KMS-11 (cell line): Measurements from ENCODE around the gene NDST1.

Source experiments
- H2AFZ ChIP-seq: fragments of 200-600 bp; sonication (generic); 2 replicates; pipeline ENCODE4 v1.6.1; 2016; ENCODE audit warnings: antibody characterized with exemption, mixed run types, low read depth
- H3K27ac ChIP-seq: fragments of 200-600 bp; sonication (generic); 2 replicates; pipeline ENCODE4 v1.6.1; 2016; ENCODE audit warnings: mild to moderate bottlenecking, mixed run types
- H3K27me3 ChIP-seq: fragments of 200-600 bp; sonication (generic); 2 replicates; pipeline ENCODE4 v1.6.1; 2017; ENCODE audit warnings: mild to moderate bottlenecking, low read depth, mixed run types, moderate library complexity; ENCODE audit not compliant: insufficient read depth
- H3K36me3 ChIP-seq: fragments of 200-600 bp; sonication (generic); 2 replicates; pipeline ENCODE4 v1.6.1; 2017; ENCODE audit warnings: mild to moderate bottlenecking, mixed run types; ENCODE audit not compliant: insufficient read depth
- H3K4me1 ChIP-seq: fragments of 200-600 bp; sonication (generic); 2 replicates; pipeline ENCODE4 v1.6.1; 2016; ENCODE audit warnings: mild to moderate bottlenecking, low read depth, mixed run types; ENCODE audit not compliant: poor library complexity, severe bottlenecking
- H3K4me2 ChIP-seq: fragments of 200-600 bp; sonication (generic); 2 replicates; pipeline ENCODE4 v1.7.0; 2016; ENCODE audit warnings: mild to moderate bottlenecking, mixed run types
- H3K4me3 ChIP-seq: fragments of 200-600 bp; sonication (generic); IDR thresholded peaks from 2 replicates; pipeline ENCODE4 v1.6.1; 2017; ENCODE audit warnings: low read depth, low read length, mixed read lengths; ENCODE audit not compliant: insufficient read depth
- H3K79me2 ChIP-seq: fragments of 200-600 bp; sonication (generic); 2 replicates; pipeline ENCODE4 v1.6.1; 2016; ENCODE audit warnings: low read depth, mixed run types; ENCODE audit not compliant: insufficient read depth
- H3K9ac ChIP-seq: fragments of 200-600 bp; sonication (generic); 2 replicates; pipeline ENCODE4 v1.6.1; 2016; ENCODE audit warnings: mild to moderate bottlenecking, mixed run types
- H4K20me1 ChIP-seq: fragments of 200-600 bp; sonication (generic); 2 replicates; pipeline ENCODE4 v1.6.1; 2016; ENCODE audit warnings: mild to moderate bottlenecking, mixed run types; ENCODE audit not compliant: insufficient read depth
- TF ChIP-seq, protein P1 (sequence below): fragments of 200-600 bp; sonication (generic); conservative IDR thresholded peaks from 2 replicates; pipeline ENCODE4 v1.6.1; 2017; ENCODE audit warnings: low read depth, mild to moderate bottlenecking, antibody characterized with exemption, low read length, moderate library complexity, mixed read lengths

NDST1 gene

DNA sequence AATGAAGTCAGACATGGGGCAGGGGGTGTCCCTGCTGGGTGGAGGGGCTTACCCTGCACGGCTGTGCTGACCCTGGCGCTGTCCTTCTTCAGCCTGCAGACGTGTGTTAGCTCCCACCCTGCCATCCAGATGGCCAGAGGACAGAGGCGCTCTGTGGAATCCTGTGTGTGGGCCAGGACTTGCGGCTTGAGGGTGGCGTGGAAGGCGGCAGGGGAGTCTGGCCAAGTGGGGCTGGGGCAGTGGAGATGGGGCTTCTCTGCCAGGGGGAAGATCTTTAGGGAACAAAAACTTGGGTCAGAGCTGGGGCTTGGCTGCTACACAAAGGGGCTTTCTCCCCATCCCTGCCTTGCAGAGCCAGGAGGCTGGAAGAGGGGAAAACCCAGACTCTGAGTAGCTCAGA, 86.1 kb downstream of the NDST1 start:
- Histone ChIP-seq H3K4me1 (no peaks in the 10 kb centered on the region), H3K79me2 (no peaks in the 10 kb centered on the region), H3K27ac (no peak overlapping the region), H3K4me3 (no peak overlapping the region), H3K27me3 (no peaks in the 10 kb centered on the region), H3K36me3 (no peaks in the 10 kb centered on the region), H3K9ac (no peak overlapping the region), H3K4me2 (no peak overlapping the region), H2AFZ (no peak overlapping the region), H4K20me1 (no peaks in the 10 kb centered on the region)
- TF ChIP-seq, protein P1, sequence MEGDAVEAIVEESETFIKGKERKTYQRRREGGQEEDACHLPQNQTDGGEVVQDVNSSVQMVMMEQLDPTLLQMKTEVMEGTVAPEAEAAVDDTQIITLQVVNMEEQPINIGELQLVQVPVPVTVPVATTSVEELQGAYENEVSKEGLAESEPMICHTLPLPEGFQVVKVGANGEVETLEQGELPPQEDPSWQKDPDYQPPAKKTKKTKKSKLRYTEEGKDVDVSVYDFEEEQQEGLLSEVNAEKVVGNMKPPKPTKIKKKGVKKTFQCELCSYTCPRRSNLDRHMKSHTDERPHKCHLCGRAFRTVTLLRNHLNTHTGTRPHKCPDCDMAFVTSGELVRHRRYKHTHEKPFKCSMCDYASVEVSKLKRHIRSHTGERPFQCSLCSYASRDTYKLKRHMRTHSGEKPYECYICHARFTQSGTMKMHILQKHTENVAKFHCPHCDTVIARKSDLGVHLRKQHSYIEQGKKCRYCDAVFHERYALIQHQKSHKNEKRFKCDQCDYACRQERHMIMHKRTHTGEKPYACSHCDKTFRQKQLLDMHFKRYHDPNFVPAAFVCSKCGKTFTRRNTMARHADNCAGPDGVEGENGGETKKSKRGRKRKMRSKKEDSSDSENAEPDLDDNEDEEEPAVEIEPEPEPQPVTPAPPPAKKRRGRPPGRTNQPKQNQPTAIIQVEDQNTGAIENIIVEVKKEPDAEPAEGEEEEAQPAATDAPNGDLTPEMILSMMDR: no peak

DNA sequence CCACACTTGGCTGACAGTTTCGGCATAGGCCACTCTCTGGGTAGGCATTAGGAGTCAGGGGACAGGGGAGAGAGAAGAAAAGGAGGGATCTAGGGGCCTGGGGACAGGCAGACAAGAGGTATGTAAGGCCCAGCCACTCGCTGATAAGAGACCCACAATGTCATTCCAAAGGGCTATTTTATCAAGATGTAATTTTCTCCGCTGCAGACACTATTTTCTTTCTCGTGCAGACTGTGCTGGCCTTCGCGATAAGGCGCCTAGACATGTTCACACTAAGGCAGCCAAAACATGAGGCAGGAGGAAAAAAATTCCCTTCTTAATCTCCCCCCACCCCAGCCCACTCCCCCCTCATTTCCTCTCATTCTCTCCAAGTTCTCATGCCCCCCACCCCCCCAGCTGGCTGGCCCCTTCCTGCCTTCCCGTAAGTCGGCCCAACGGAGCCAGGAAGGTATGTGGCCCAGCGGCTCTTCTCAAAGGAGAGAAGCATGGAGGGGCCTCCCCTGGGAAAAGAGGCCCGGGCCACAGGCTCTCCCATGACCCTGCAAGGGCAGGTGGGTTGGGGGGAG, 87.6 kb downstream of the NDST1 start:
- Histone ChIP-seq H3K9ac (no peak overlapping the region), H2AFZ (no peak overlapping the region), H3K4me3 (no peak overlapping the region), H3K4me1 (no peaks in the 10 kb centered on the region), H3K27ac (no peak overlapping the region), H3K36me3 (no peaks in the 10 kb centered on the region), H3K4me2 (no peak overlapping the region), H3K27me3 (no peaks in the 10 kb centered on the region), H4K20me1 (no peaks in the 10 kb centered on the region), H3K79me2 (no peaks in the 10 kb centered on the region)
- TF ChIP-seq, protein P1: no peak

DNA sequence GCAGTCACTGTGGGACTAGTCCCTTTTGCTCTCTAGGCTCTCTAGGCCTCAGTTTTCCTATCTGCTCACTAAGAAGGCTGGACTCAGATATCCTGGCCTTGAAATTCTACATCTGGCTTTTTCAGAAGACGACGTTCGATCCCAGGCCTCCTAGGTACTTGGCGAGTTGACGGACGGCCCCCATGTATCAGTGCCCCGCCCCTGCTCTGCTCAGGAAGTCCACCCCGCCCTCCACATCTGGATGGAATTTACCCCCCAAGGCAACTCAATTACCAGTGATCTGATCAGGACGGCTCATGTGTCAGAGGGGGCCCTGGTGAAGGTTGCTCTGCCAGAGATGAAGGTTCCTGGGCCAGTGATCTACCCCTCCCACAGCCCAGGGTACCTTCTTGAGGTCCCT, 88.4 kb downstream of the NDST1 start:
- no peak overlapping the region for H3K27ac ChIP-seq
- no peak overlapping the region for H2AFZ ChIP-seq
- H3K36me3 ChIP-seq: no peaks in the 10 kb centered on the region
- H3K4me3 ChIP-seq: no peak overlapping the region
- H3K4me2 ChIP-seq: no peak overlapping the region
- no peaks in the 10 kb centered on the region for H3K27me3 ChIP-seq
- H3K9ac ChIP-seq: no peak overlapping the region
- H3K4me1 ChIP-seq: no peaks in the 10 kb centered on the region
- H3K79me2 ChIP-seq: no peaks in the 10 kb centered on the region
- H4K20me1 ChIP-seq: no peaks in the 10 kb centered on the region
- TF ChIP-seq, protein P1: no peak

DNA sequence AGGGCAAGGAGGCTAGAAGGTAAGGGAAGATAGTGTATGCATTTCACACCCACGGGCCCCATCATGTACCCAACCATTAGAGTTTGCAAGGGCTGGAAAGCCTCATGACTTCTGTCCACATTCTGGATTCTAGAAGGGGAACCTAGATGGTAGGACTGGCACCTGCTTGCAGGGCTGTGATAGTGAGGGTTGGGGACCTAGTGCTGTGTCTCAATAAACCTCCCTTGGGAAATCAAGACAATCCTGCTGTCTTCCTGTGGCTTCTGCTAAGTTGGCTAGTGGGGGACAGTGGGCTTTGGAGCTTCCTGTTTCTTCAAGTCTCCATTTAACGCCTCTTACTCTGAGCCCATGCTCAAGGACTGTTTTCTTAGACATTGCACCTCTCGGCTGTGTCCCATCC, 88.9 kb downstream of the NDST1 start:
- Histone ChIP-seq H3K4me1 (no peaks in the 10 kb centered on the region), H3K79me2 (no peaks in the 10 kb centered on the region), H4K20me1 (no peaks in the 10 kb centered on the region), H3K36me3 (no peaks in the 10 kb centered on the region), H3K27ac (no peak overlapping the region), H3K9ac (no peak overlapping the region), H3K4me3 (no peak overlapping the region), H3K27me3 (no peaks in the 10 kb centered on the region), H3K4me2 (no peak overlapping the region), H2AFZ (no peak overlapping the region)
- TF ChIP-seq, protein P1: no peak

DNA sequence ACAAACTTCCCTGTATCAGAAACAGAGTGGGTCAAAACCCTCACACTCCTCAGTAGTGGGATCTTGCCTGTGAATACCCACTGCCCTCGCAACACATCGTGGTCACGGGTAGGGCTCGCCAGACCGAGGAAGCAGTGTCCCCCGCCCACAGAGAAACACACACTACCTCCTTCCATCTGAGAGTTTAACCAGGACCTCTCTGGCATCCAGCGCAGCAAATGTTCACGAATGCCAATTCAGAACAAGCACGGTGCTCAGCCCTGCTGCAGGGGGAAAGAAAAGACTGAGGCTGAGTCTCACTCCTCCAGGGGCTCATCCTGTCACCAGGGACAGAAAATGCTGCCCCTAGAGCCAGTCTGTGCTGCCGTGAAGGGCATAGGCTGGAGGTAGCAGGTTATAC, 90.1 kb downstream of the NDST1 start:
- Histone ChIP-seq H2AFZ (no peak overlapping the region), H3K4me1 (no peaks in the 10 kb centered on the region), H3K79me2 (no peaks in the 10 kb centered on the region), H3K9ac (no peak overlapping the region), H3K36me3 (no peaks in the 10 kb centered on the region), H3K27ac (no peak overlapping the region), H3K4me2 (no peak overlapping the region), H3K27me3 (no peaks in the 10 kb centered on the region), H4K20me1 (no peaks in the 10 kb centered on the region), H3K4me3 (no peak overlapping the region)
- TF ChIP-seq, protein P1: no peak
